ENCODE results near the gene C6orf132. TPM values are rescaled to one million over a fixed set of nuclear protein-coding genes. Genes with fewer than 3 reads are reported as not detected.

Gene C6orf132
- total RNA-seq, 1 donor from 2014 or later, result 5.3 TPM

DNA sequence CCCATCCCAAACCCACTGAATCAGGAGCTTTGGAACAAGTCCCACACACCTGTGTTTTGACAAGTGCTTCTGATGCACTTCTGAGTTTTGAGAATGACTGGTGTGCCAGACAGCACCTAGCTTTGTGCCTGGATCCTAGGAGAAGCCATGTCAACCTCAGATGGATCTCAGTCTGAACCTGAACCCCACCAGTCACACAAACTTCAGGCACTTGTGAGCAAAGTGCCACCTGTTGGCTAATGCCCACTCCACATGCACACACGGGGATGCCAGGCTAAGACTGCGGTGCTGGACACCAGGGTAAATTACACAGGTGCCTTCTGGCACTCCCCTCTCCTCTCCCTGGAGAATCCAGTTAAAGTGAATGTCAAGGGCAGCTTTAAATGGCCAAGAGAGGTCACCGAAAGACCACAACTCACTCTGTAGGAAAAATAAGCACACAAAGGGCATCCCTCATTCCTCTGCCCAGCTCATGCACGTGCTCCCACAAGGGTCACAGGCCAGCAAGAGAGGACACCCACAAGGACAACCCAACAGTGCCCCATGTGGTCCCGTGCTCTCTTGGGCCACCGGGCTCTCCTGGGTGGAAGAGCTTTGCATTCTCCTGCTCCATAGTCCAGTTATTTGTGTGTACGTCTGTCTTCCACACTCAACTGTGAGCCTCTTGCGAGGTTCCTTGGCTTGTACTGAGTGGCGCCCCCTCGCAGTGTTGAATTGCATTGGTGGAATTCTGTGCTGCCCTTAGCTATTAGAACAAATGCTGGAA is 46.5 kb downstream of the C6orf132 start:
- H3K9ac ChIP-seq (ENCODE audit: low read length), result no peak overlapping the region
- DNase-seq (ENCODE audit: low read depth) (no peak), FAIRE-seq (no peak)
- Mint-ChIP-seq H3K9me3 (ENCODE audit: unreplicated experiment) (no peaks in the 10 kb centered on the region), H3K27me3 (ENCODE audit: low read depth, unreplicated experiment) (peaks cover 23% of the 10 kb centered on the region), H3K36me3 (ENCODE audit: low read depth, unreplicated experiment) (no peaks in the 10 kb centered on the region), H3K4me3 (ENCODE audit: unreplicated experiment) (no peak overlapping the region), H3K4me1 (ENCODE audit: low read depth, unreplicated experiment) (peaks cover 12% of the 10 kb centered on the region), H3K27ac (ENCODE audit: unreplicated experiment) (no peak overlapping the region)
- no peak overlapping the region for H2AFZ ChIP-seq (ENCODE audit: low read depth, low read length)
- H3K36me3 ChIP-seq (ENCODE audit: insufficient read depth, low read length), result no peaks in the 10 kb centered on the region
- H3K4me3 ChIP-seq (ENCODE audit: insufficient read depth, low read depth, low read length), result no peak overlapping the region
- H3K79me2 ChIP-seq (ENCODE audit: insufficient read depth, low read length), result no peaks in the 10 kb centered on the region
- TF ChIP-seq EZH2 (IDR thresholded peaks at IDR 0.05; ENCODE audit: insufficient read depth, low read length), result no peak
- TF ChIP-seq, protein P1, sequence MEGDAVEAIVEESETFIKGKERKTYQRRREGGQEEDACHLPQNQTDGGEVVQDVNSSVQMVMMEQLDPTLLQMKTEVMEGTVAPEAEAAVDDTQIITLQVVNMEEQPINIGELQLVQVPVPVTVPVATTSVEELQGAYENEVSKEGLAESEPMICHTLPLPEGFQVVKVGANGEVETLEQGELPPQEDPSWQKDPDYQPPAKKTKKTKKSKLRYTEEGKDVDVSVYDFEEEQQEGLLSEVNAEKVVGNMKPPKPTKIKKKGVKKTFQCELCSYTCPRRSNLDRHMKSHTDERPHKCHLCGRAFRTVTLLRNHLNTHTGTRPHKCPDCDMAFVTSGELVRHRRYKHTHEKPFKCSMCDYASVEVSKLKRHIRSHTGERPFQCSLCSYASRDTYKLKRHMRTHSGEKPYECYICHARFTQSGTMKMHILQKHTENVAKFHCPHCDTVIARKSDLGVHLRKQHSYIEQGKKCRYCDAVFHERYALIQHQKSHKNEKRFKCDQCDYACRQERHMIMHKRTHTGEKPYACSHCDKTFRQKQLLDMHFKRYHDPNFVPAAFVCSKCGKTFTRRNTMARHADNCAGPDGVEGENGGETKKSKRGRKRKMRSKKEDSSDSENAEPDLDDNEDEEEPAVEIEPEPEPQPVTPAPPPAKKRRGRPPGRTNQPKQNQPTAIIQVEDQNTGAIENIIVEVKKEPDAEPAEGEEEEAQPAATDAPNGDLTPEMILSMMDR (IDR thresholded peaks at IDR 0.05; ENCODE audit: insufficient read depth, low read depth, low read length), result no peak
- H3K4me2 ChIP-seq (ENCODE audit: low read length), result no peak overlapping the region
- H3K27ac ChIP-seq (ENCODE audit: low read depth, low read length), result no peak overlapping the region
- no peaks in the 10 kb centered on the region for H4K20me1 ChIP-seq (ENCODE audit: insufficient read depth, low read length)
- no peaks in the 10 kb centered on the region for H3K9me3 ChIP-seq (ENCODE audit: insufficient read depth, low read depth, low read length)
- peaks cover 18% of the 10 kb centered on the region for H3K4me1 ChIP-seq (ENCODE audit: insufficient read depth, low read length)
- no peaks in the 10 kb centered on the region for H3K27me3 ChIP-seq (ENCODE audit: insufficient read depth, low read length)

DNA sequence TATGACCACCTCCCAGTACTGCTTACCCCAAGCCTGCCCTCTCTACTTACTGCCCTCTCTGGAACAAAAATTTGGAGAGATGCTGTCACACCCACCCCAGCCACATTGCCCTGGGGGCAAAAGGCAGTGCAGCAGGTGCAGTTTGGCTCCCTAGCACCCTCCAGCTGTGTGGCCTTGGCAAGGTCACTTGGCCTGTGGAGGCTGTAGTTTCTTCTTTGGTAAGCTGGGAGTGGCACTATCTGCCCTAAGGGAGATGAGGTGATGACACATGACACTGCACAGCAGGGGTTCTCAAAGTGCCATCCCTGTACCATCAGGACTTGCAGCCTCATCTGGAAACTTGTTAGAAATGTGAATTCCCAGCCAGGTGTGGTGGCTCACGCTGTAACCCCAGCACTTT is 47.3 kb downstream of the C6orf132 start:
- H3K79me2 ChIP-seq (ENCODE audit: insufficient read depth, low read length), result no peaks in the 10 kb centered on the region
- no peak for DNase-seq (ENCODE audit: low read depth)
- no peak overlapping the region for H3K4me3 Mint-ChIP-seq (ENCODE audit: unreplicated experiment)
- peaks cover 11% of the 10 kb centered on the region for H3K4me1 ChIP-seq (ENCODE audit: insufficient read depth, low read length)
- no peaks in the 10 kb centered on the region for H3K36me3 ChIP-seq (ENCODE audit: insufficient read depth, low read length)
- TF ChIP-seq EZH2 (IDR thresholded peaks at IDR 0.05; ENCODE audit: insufficient read depth, low read length), result no peak
- TF ChIP-seq, protein P1 (IDR thresholded peaks at IDR 0.05; ENCODE audit: insufficient read depth, low read depth, low read length), result no peak
- no peaks in the 10 kb centered on the region for H3K27me3 ChIP-seq (ENCODE audit: insufficient read depth, low read length)
- H3K9me3 ChIP-seq (ENCODE audit: insufficient read depth, low read depth, low read length), result no peaks in the 10 kb centered on the region
- no peak overlapping the region for H3K27ac Mint-ChIP-seq (ENCODE audit: unreplicated experiment)
- no peak overlapping the region for H3K4me2 ChIP-seq (ENCODE audit: low read length)
- no peaks in the 10 kb centered on the region for H4K20me1 ChIP-seq (ENCODE audit: insufficient read depth, low read length)
- H3K36me3 Mint-ChIP-seq (ENCODE audit: low read depth, unreplicated experiment), result no peaks in the 10 kb centered on the region
- no peak overlapping the region for H3K4me3 ChIP-seq (ENCODE audit: insufficient read depth, low read depth, low read length)
- peaks cover 6% of the 10 kb centered on the region for H3K4me1 Mint-ChIP-seq (ENCODE audit: low read depth, unreplicated experiment)
- H3K9me3 Mint-ChIP-seq (ENCODE audit: unreplicated experiment), result no peaks in the 10 kb centered on the region
- H3K27ac ChIP-seq (ENCODE audit: low read depth, low read length), result no peak overlapping the region
- H3K9ac ChIP-seq (ENCODE audit: low read length), result no peak overlapping the region
- H2AFZ ChIP-seq (ENCODE audit: low read depth, low read length), result no peak overlapping the region
- H3K27me3 Mint-ChIP-seq (ENCODE audit: low read depth, unreplicated experiment), result peaks cover 25% of the 10 kb centered on the region
- no peak for FAIRE-seq

Measured in astrocyte (in vitro differentiated cells and primary cell).